Natural killer cell (primary cell): ENCODE results near the gene SHANK3. TPM values are rescaled to one million over a fixed set of nuclear protein-coding genes. Genes with fewer than 3 reads are reported as not detected.

Experiments used
- ATAC-seq, 3 donors: fragments of 150-1000 bp in 2 of 3; fragments of 200-7000 bp in 1 of 3; cut with Tn5 transposase; 1 replicate in 1 of 3; 2 replicates in 2 of 3; pipeline ENCODE4 v1.10.0; 2021; ENCODE audit warnings: mild to moderate bottlenecking in 2 of 3, moderate library complexity in 2 of 3
- DNase-seq, 2 donors: peaks; one replicate each; pipeline versions ENCODE4 v3.0.0 to v3.0.0-alpha.2; 2013 to 2021; ENCODE audit warnings: mixed read lengths in 1 of 2
- H3K27ac ChIP-seq: one replicate; pipeline ENCODE4 v1.5.1; 2013; ENCODE audit warnings: mild to moderate bottlenecking, low read length
- H3K27me3 ChIP-seq: one replicate; pipeline ENCODE4 v1.6.1; 2013; ENCODE audit warnings: low read length; ENCODE audit not compliant: control insufficient read depth, insufficient read depth
- H3K36me3 ChIP-seq: one replicate; pipeline ENCODE4 v1.6.1; 2013; ENCODE audit warnings: low read length; ENCODE audit not compliant: control insufficient read depth, insufficient read depth
- H3K4me1 ChIP-seq: one replicate; pipeline ENCODE4 v1.6.1; 2013; ENCODE audit warnings: low read length; ENCODE audit not compliant: control insufficient read depth, insufficient read depth
- H3K4me3 ChIP-seq: one replicate; pipeline ENCODE4 v1.5.1; 2013; ENCODE audit warnings: low read length
- H3K9me3 ChIP-seq: one replicate; pipeline ENCODE4 v1.6.1; 2013; ENCODE audit warnings: low read length; ENCODE audit not compliant: control insufficient read depth, insufficient read depth
- H3K27ac Mint-ChIP-seq, 2 donors: one replicate each; pipeline ENCODE4 v1.8.0; 2022; ENCODE audit warnings: mild to moderate bottlenecking in 2 of 2, mixed read lengths in 2 of 2, moderate library complexity in 1 of 2
- H3K27me3 Mint-ChIP-seq, 2 donors: one replicate each; pipeline ENCODE4 v1.8.0; 2022; ENCODE audit warnings: low read depth in 2 of 2, mixed read lengths in 2 of 2
- H3K36me3 Mint-ChIP-seq: one replicate; pipeline ENCODE4 v1.8.0; 2022; ENCODE audit warnings: mixed read lengths
- H3K4me1 Mint-ChIP-seq, 2 donors: one replicate each; pipeline ENCODE4 v1.8.0; 2022; ENCODE audit warnings: mixed read lengths in 2 of 2
- H3K4me3 Mint-ChIP-seq: one replicate; pipeline ENCODE4 v1.8.0; 2022; ENCODE audit warnings: mild to moderate bottlenecking, moderate library complexity, mixed read lengths
- H3K9me3 Mint-ChIP-seq, 2 donors: one replicate each; pipeline ENCODE4 v1.8.0; 2022; ENCODE audit warnings: mixed read lengths in 2 of 2
- CTCF ChIP-seq: fragments of 200-600 bp; IDR thresholded peaks from one replicate; pipeline ENCODE4 v1.8.0; 2022; ENCODE audit warnings: antibody characterized with exemption
- whole genome bisulfite sequencing: methylation state at CpG from one replicate; pipeline ENCODE4 v1.1.7; 2013; ENCODE audit warnings: missing lambda C conversion rate; ENCODE audit not compliant: insufficient coverage; 5-methylcytosine and 5-hydroxymethylcytosine counted together
- intact Hi-C: fragments of 100-400 bp; cut with micrococcal nuclease; formaldehyde crosslinking; loops from one replicate; pipeline ENCODE4 v1.14.2; 2022
- total RNA-seq, 4 donors: library from RNA; stranded (reverse); fragments of 120-200 nt in 1 of 4; gene quantifications; one replicate each; pipeline versions ENCODE4 v1.2.3 to v1.2.4, GENCODE V29; 2013 to 2022

The SHANK3 gene
- total RNA-seq, 3 donors from 2014 or later (not counting 1 experiment from before 2014, with no cell fraction given), result 0.07 TPM; not detected in 2

GRCh38 chr22:50677493-50678217 lies 5.0 kb downstream of the SHANK3 start:
- H3K9me3 ChIP-seq, result no peaks in the 10 kb centered on the region
- ATAC-seq, result no peak
- Mint-ChIP-seq H3K27me3 (peaks cover 15 to 27% of the 10 kb centered on the region in 2 donors), H3K4me1 (peaks cover 0 to 20% of the 10 kb centered on the region in 2 donors), H3K4me3 (no peak overlapping the region), H3K36me3 (no peaks in the 10 kb centered on the region), H3K9me3 (no peaks in the 10 kb centered on the region), H3K27ac (no peak overlapping the region)
- H3K4me1 ChIP-seq, result peaks cover 17% of the 10 kb centered on the region
- intact Hi-C loops, result no loop called here
- 94% methylated on average over 13 of the region's 13 CpGs for WGBS
- no peaks in the 10 kb centered on the region for H3K36me3 ChIP-seq
- H3K27ac ChIP-seq, result no peak overlapping the region
- no peak for DNase-seq
- peaks cover 21% of the 10 kb centered on the region for H3K27me3 ChIP-seq
- TF ChIP-seq CTCF, result no peak
- H3K4me3 ChIP-seq, result no peak overlapping the region

- H3K27ac Mint-ChIP-seq, result no peak overlapping the region
- H3K4me3 ChIP-seq, result no peak overlapping the region
- no peak overlapping the region for H3K27ac ChIP-seq
- H3K4me1 ChIP-seq, result peaks cover 11% of the 10 kb centered on the region
- DNase-seq (no peak), ATAC-seq (no peak)
- WGBS, result 94% methylated on average over 17 of the region's 17 CpGs
- no peak for TF ChIP-seq CTCF
- intact Hi-C loops, result no loop called here
- no peaks in the 10 kb centered on the region for H3K9me3 Mint-ChIP-seq
- H3K4me1 Mint-ChIP-seq, result peaks cover 0 to 14% of the 10 kb centered on the region in 2 donors
- peaks cover 15 to 21% of the 10 kb centered on the region in 2 donors for H3K27me3 Mint-ChIP-seq
- H3K4me3 Mint-ChIP-seq, result no peak overlapping the region
- H3K36me3 Mint-ChIP-seq, result no peaks in the 10 kb centered on the region
- no peaks in the 10 kb centered on the region for H3K36me3 ChIP-seq
- H3K9me3 ChIP-seq, result no peaks in the 10 kb centered on the region
- peaks cover 15% of the 10 kb centered on the region for H3K27me3 ChIP-seq
Observed at GRCh38 chr22:50678218-50678650, 5.6 kb downstream of the SHANK3 start.

GRCh38 chr22:50678651-50679521 lies 6.3 kb downstream of the SHANK3 start:
- H3K27me3 Mint-ChIP-seq, result peaks cover 15 to 18% of the 10 kb centered on the region in 2 donors
- Histone ChIP-seq H3K9me3 (no peaks in the 10 kb centered on the region), H3K4me3 (no peak overlapping the region), H3K4me1 (peaks cover 4% of the 10 kb centered on the region), H3K27me3 (peaks cover 9% of the 10 kb centered on the region), H3K27ac (no peak overlapping the region), H3K36me3 (no peaks in the 10 kb centered on the region)
- 94% methylated on average over 29 of the region's 30 CpGs for WGBS
- DNase-seq (no peak), ATAC-seq (no peak)
- H3K27ac Mint-ChIP-seq, result no peak overlapping the region
- no peak overlapping the region for H3K4me3 Mint-ChIP-seq
- intact Hi-C loops, result no loop called here
- TF ChIP-seq CTCF, result no peak
- H3K36me3 Mint-ChIP-seq, result no peaks in the 10 kb centered on the region
- peaks cover 0 to 12% of the 10 kb centered on the region in 2 donors for H3K4me1 Mint-ChIP-seq
- no peaks in the 10 kb centered on the region for H3K9me3 Mint-ChIP-seq
